Aorta (tissue), 5 donors: ENCODE results near the gene NIPSNAP3A. TPM values are rescaled to one million over a fixed set of nuclear protein-coding genes. Genes with fewer than 3 reads are reported as not detected.

Experiments
- ATAC-seq: fragments of 200-7000 bp; cut with Tn5 transposase; one replicate; pipeline ENCODE4 v1.9.1; 2022; ENCODE audit warnings: moderate library complexity; ENCODE audit not compliant: low FRiP score
- DNase-seq, 2 donors: peaks; one replicate each; pipeline ENCODE4 v3.0.0-alpha.2; 2020
- H3K27ac ChIP-seq, 2 donors: one replicate each; pipeline ENCODE4 v1.5.1; 2013; ENCODE audit warnings: low read length in 2 of 2, mild to moderate bottlenecking in 2 of 2, moderate library complexity in 2 of 2, control low read depth in 1 of 2, inconsistent platforms in 1 of 2, low read depth in 1 of 2
- H3K27me3 ChIP-seq, 2 donors: one replicate each; pipeline ENCODE4 v1.6.1; 2013; ENCODE audit warnings: control low read depth in 1 of 2, low read length in 1 of 2, mild to moderate bottlenecking in 1 of 2, moderate library complexity in 1 of 2; ENCODE audit not compliant: insufficient read depth in 2 of 2, control insufficient read depth in 1 of 2
- H3K36me3 ChIP-seq, 2 donors: one replicate each; pipeline ENCODE4 v1.6.1; 2013; ENCODE audit warnings: control low read depth in 1 of 2, low read length in 1 of 2, mild to moderate bottlenecking in 1 of 2; ENCODE audit not compliant: insufficient read depth in 2 of 2, control insufficient read depth in 1 of 2
- H3K4me1 ChIP-seq, 2 donors: one replicate each; pipeline ENCODE4 v1.6.1; 2013; ENCODE audit warnings: low read length in 2 of 2, control low read depth in 1 of 2, mild to moderate bottlenecking in 1 of 2, moderate library complexity in 1 of 2; ENCODE audit not compliant: insufficient read depth in 2 of 2, control insufficient read depth in 1 of 2
- H3K4me3 ChIP-seq, 2 donors: one replicate each; pipeline ENCODE4 v1.5.1; 2013; ENCODE audit warnings: low read length in 2 of 2, control low read depth in 1 of 2, mild to moderate bottlenecking in 1 of 2
- H3K9me3 ChIP-seq: one replicate; pipeline ENCODE4 v1.6.1; 2013; ENCODE audit warnings: mild to moderate bottlenecking, low read length; ENCODE audit not compliant: control insufficient read depth
- WGBS, 2 donors: extraction: QIAGEN DNeasy Blood & Tissue Kit; methylation state at CpG; one replicate each; pipeline ENCODE4 v1.1.7; 2013; 5-methylcytosine and 5-hydroxymethylcytosine counted together
- intact Hi-C, 2 donors: fragments of 100-400 bp; cut with DNase I; formaldehyde crosslinking; loops; one replicate each; pipeline versions ENCODE4 v1.14.2 to v1.15.0; 2022
- polyA plus RNA-seq, 2 donors: library from polyadenylated mRNA; stranded (reverse); fragments of 200-250 nt; gene quantifications; one replicate each; pipeline ENCODE4 v1.2.3, GENCODE V29; 2013
- total RNA-seq, 2 donors: library from RNA; stranded (reverse); fragmentation: NEBNext Ultra II Directional; extraction: Animal tissue kit (Norgen Biotek cat#: 25700); gene quantifications; one replicate each; pipeline ENCODE4 v1.2.1, GENCODE V29; 2021
- donor health status: healthy with polysubstance abuse.
- donor health status: Bipolar disorder and iron deficiency.
- donor health status: DM: no; HTN: no; CAD: no.
- donor health status: DM: no; HTN: no; CAD: no.
- donor health status: DM: yes; HTN: yes; CAD: no.

The NIPSNAP3A gene
- total and polyA plus RNA-seq, 4 donors = 24.2 to 34.8 (median 30.2) TPM

DNA sequence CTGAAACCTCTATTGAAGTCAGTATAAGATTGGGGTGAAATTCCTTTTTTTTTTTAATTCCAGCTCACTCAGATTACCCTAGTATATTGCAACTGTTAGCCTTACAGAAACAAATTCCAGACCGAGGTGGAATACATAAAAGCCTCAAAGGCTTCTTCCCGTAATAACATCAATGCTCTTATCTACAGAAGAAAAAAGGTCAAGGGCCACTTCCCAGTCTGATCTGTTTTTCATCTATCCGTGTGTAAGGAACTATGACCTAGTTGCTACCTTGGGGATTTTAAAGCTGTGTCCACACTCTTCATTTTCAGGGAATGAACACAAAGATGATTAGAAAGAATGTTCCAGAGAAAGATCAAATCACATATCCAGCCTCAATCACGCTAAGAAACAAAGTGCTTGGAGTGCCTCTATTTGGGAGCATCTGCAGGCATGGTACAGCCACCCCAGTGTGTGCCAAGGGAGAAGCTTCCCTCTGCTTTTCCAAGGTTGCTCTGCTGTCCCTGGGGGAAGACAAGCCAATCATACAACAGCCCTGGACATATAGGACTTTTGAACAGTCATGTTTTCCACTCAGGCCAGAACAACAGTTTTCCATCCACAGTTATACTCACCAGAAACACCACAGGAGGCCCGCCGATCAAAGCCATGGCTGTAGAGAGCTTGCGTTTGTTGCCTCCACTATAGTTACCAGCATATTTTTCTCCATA is 40.0 kb downstream of the NIPSNAP3A start:
- H3K27ac ChIP-seq = no peak overlapping the region
- no peaks in the 10 kb centered on the region for H3K9me3 ChIP-seq
- no peaks in the 10 kb centered on the region for H3K4me1 ChIP-seq
- intact Hi-C loops = loop anchor here (10.0 kb wide), 2 partner anchors 367 to 627 kb away; no protein-coding TSS in a partner anchor
- peaks cover 9 to 14% of the 10 kb centered on the region in 2 donors for H3K36me3 ChIP-seq
- ATAC-seq = no peak
- DNase-seq = no peak
- no peaks in the 10 kb centered on the region for H3K27me3 ChIP-seq
- WGBS, 2 donors = 76 to 81% methylated on average over 7 of the region's 7 CpGs
- no peak overlapping the region for H3K4me3 ChIP-seq

DNA sequence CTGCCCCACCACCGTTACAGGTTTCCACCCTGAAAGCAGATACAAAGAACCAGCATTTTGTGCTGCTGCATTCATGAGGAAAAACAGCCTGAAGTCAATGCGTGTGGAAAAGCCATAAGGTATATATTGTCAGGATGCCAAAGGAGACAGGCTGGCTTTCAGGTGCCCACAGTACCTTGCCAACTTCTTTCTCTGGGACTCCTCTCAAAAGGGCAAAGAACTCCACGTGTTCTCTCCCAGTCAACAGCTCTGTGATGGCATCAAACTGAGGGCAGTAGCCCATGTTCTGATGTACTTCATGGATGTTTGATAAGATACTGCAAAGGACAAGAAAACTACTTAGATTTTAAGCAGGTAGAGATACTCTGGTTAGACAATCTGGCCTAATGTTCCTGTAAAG is 40.8 kb downstream of the NIPSNAP3A start:
- 78% methylated on average over 3 of the region's 3 CpGs for WGBS, 2 donors
- Histone ChIP-seq H3K27me3 (no peaks in the 10 kb centered on the region), H3K27ac (no peak overlapping the region), H3K4me3 (no peak overlapping the region), H3K9me3 (no peaks in the 10 kb centered on the region), H3K4me1 (no peaks in the 10 kb centered on the region), H3K36me3 (peaks cover 9 to 14% of the 10 kb centered on the region in 2 donors)
- intact Hi-C loops = loop anchor here (10.0 kb wide), 2 partner anchors 367 to 627 kb away; no protein-coding TSS in a partner anchor
- no peak for ATAC-seq
- no peak for DNase-seq

DNA sequence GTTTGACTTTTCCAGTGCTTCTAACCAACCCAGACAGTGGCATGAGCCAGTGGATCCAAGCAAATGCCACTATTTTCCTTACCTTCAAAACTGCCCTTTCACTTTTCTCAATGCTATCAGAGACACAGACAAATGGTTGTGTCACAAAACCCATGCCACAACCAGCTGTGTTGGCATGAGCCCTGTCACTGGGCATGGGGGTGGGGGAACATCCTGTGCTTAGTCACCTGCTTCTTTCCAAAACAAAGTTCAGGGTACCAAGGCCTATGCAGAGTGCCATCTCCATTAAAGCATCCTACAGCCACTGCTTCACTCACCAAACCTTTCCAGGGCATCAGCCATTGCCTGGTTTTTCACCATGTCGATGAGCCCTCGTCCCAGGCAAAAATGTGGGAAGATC is 46.6 kb downstream of the NIPSNAP3A start:
- 95 to 97% methylated on average over 2 of the region's 2 CpGs for WGBS, 2 donors
- H3K4me3 ChIP-seq = no peak overlapping the region
- peaks cover 7 to 8% of the 10 kb centered on the region in 2 donors for H3K36me3 ChIP-seq
- no peaks in the 10 kb centered on the region for H3K27me3 ChIP-seq
- DNase-seq (no peak), ATAC-seq (no peak)
- intact Hi-C loops = no loop called here
- H3K27ac ChIP-seq = no peak overlapping the region
- H3K9me3 ChIP-seq = no peaks in the 10 kb centered on the region
- no peaks in the 10 kb centered on the region for H3K4me1 ChIP-seq

DNA sequence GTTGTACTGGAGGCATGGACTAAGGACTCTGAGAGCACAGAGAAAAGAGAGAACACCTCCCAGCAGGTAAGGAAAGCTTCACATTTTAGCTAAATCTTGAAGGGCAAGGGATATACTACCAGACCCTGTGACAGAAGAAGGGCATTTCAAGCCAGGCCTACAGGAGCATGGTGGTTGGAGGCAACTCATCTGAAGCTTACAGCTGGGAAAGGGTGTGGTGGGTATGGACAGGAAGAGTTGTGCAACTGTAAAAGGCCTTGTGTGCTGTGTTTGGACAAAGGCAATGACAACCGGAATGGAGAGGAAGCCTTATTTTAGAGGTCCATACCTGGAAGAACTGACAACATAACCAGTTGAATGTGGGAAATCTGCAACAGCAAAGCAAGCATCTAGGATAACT is 47.6 kb downstream of the NIPSNAP3A start:
- intact Hi-C loops = no loop called here
- WGBS, 2 donors = 84 to 92% methylated on average over 1 of the region's 1 CpG
- H3K36me3 ChIP-seq = peaks cover 7 to 11% of the 10 kb centered on the region in 2 donors
- ATAC-seq (no peak), DNase-seq (no peak)
- H3K4me1 ChIP-seq = no peaks in the 10 kb centered on the region
- H3K4me3 ChIP-seq = no peak overlapping the region
- no peaks in the 10 kb centered on the region for H3K9me3 ChIP-seq
- H3K27ac ChIP-seq = no peak overlapping the region
- H3K27me3 ChIP-seq = no peaks in the 10 kb centered on the region

DNA sequence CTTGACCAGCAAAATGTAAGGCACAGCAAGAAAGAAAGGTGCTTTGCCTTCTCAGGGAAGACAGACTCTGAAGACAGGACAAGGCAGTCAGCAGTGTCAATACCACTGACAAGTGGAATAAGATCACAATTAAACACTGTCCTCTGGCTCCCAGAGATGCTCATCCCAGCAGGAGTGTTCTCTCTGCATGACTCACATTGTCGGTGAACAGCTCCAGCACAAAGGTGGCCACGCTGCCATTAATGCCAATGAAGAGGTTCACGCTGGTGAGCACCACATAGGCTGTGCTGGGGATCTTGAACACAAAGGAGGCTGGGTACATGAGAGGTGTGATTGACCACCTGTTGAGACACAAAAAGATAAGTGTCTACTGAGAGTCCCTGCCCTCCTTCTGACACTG is 48.4 kb downstream of the NIPSNAP3A start:
- no peaks in the 10 kb centered on the region for H3K9me3 ChIP-seq
- intact Hi-C loops = no loop called here
- DNase-seq (no peak), ATAC-seq (no peak)
- peaks cover 7 to 14% of the 10 kb centered on the region in 2 donors for H3K36me3 ChIP-seq
- no peaks in the 10 kb centered on the region for H3K27me3 ChIP-seq
- no peak overlapping the region for H3K4me3 ChIP-seq
- no peaks in the 10 kb centered on the region for H3K4me1 ChIP-seq
- no peak overlapping the region for H3K27ac ChIP-seq
- 95 to 97% methylated on average over 3 of the region's 3 CpGs for WGBS, 2 donors

DNA sequence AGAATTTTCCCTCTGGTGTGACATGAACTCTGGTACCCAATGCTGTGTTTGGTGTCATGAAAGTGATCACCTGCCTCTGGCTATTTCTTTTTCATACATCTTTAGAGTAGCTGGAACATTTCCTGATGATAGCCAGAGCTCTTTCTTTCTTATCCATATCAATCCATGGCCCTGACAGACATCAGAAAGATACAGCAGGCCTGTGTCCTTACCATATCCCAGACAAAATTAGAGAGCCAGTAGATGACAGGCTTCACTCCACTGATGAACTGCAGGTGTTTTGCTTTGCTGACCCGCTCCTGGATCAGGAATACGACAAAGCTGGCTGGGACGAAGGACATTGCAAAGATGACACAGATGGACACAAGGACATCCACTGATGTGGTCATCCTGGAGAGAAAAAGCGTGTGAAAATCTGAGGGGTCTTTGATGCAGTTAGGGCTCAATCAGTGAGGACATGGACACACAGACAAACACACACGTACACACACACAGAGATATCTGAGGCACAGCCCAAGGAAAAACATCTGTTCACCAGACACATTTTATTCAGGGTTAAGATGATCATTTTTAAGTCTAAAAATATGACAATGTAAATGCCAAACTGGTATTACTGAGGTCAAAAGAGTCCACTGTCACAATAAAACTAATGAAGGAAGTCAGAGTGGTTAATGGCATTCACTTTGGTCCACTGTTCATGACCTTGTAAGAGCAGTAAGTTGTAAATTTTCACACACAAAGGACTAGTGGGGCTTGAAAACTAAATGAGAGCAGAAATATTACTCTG is 50.9 kb downstream of the NIPSNAP3A start:
- Histone ChIP-seq H3K4me1 (no peaks in the 10 kb centered on the region), H3K36me3 (peaks cover 7 to 16% of the 10 kb centered on the region in 2 donors), H3K9me3 (no peaks in the 10 kb centered on the region), H3K4me3 (no peak overlapping the region), H3K27me3 (no peaks in the 10 kb centered on the region), H3K27ac (no peak overlapping the region)
- ATAC-seq (no peak), DNase-seq (no peak)
- intact Hi-C loops = no loop called here
- 83 to 91% methylated on average over 5 of the region's 5 CpGs for WGBS, 2 donors

DNA sequence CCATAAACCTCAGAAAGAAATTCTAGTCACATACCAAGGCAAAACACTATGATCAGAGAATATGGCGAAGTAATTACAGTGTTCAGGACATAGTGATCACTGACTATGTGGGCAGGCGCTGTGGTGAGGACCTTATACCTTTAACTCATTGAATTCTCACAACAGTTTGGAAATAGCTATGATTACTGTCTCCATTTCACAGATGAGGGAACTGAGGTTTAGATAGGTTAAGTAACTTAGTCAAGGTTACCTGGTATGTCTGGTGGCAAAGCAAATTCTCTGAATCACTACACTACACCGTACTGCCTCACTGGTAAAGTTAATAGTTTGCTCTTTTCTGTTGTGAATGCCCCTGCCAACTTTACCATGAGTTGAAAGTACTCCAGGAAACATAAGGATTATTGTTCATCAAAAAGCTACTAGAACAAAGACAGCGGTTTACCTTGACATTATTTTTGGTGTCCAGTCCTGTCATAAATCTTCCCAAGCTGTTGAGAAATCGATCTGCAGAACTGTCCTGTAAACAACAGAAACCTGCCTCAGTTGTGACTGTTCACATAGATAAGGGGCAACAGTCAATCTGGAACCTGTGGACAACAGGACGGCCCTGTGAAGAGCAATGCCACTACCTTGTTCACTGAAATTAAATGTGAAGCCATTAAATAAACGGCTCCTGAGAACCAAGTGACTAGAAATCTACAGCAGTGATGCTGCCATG is 52.7 kb downstream of the NIPSNAP3A start:
- H3K36me3 ChIP-seq = peaks cover 11 to 16% of the 10 kb centered on the region in 2 donors
- DNase-seq (no peak), ATAC-seq (no peak)
- H3K4me3 ChIP-seq = no peak overlapping the region
- H3K9me3 ChIP-seq = no peaks in the 10 kb centered on the region
- 91 to 93% methylated on average over 7 of the region's 7 CpGs for WGBS, 2 donors
- no peaks in the 10 kb centered on the region for H3K27me3 ChIP-seq
- no peaks in the 10 kb centered on the region for H3K4me1 ChIP-seq
- H3K27ac ChIP-seq = no peak overlapping the region
- intact Hi-C loops = no loop called here

DNA sequence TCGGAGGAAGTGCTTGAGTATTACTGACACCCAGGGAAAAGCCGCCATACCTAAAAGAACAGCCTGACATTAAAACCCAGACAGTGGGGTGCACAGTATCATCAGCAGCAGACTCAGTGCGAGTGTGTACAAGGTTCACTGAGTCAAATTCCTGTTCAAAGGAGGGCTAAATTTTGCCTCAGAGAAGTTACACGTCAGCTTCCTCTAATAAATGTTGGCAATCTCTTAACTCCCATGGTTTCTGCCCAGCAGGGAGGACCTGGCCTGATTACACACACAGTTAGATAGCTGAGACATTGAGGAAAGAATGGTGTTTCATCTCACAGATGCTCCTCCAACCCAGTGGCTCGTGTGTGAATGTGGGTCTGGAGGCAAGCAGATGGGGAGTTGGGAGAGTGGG is 54.6 kb downstream of the NIPSNAP3A start:
- DNase-seq = no peak
- WGBS, 2 donors = 88 to 92% methylated on average over 5 of the region's 5 CpGs
- no peak for ATAC-seq

More for the DNA sequence above, 54.6 kb downstream of the NIPSNAP3A start:
- intact Hi-C loops = no loop called here
- peaks cover 12 to 13% of the 10 kb centered on the region in 2 donors for H3K36me3 ChIP-seq
- H3K27ac ChIP-seq = no peak overlapping the region
- H3K9me3 ChIP-seq = no peaks in the 10 kb centered on the region
- no peak overlapping the region for H3K4me3 ChIP-seq
- no peaks in the 10 kb centered on the region for H3K4me1 ChIP-seq
- no peaks in the 10 kb centered on the region for H3K27me3 ChIP-seq
